Kidney epithelial cell (primary cell): ENCODE measurements around the gene FBXO47. TPM values are rescaled to one million over a fixed set of nuclear protein-coding genes. Genes with fewer than 3 reads are reported as not detected.

ENCODE experiments used
- DNase-seq: peaks from one replicate; pipeline ENCODE4 v3.0.0-alpha.2; 2010; ENCODE audit warnings: low read depth
- H3K27me3 ChIP-seq: 2 replicates; pipeline ENCODE4 v1.6.0; 2011; ENCODE audit warnings: low read length; ENCODE audit not compliant: control insufficient read depth, insufficient read depth
- H3K36me3 ChIP-seq: 2 replicates; pipeline ENCODE4 v1.5.1; 2011; ENCODE audit warnings: low read length; ENCODE audit not compliant: control insufficient read depth, insufficient read depth
- H3K4me3 ChIP-seq: 2 replicates; pipeline ENCODE4 v1.5.1; 2011; ENCODE audit warnings: low read depth, mild to moderate bottlenecking, control low read depth, low read length
- total RNA-seq: library from RNA; depleted of rRNA; stranded (reverse); fragments of >200 nt; gene quantifications from 2 replicates; pipeline ENCODE4 v1.2.3, GENCODE V29; 2015
- TF ChIP-seq, protein P1 (sequence below): IDR thresholded peaks from 2 replicates; pipeline ENCODE4 v1.5.1; 2011; ENCODE audit warnings: mild to moderate bottlenecking, moderate library complexity, low read length, control low read depth, inconsistent platforms; ENCODE audit not compliant: insufficient read depth, poor library complexity, severe bottlenecking

The FBXO47 gene, protein sequence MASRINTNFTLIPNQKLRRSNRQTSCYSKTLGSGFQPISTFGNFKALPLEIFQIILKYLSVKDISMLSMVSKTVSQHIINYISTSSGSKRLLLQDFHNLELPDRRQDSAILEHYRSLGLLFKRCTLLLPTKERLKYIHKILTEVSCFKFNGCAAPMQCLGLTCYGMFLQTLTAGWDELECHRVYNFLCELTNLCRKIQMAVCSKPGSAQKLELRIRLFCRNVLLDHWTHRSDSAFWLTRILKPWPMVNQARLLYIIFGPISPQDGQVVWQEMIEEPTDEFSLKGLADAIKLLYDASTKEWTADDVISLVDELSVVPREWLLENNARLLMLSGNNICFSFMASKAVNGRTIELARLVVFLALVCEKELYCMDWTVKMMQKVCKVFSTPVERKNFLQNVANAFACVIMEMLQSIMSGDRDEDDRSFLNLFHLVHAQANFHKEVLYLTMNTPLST
- total RNA-seq, result not detected in 2 replicates

GRCh38 chr17:38967290-38967738 is at the start of gene FBXO47:
FBXO47 (minus strand) TSS chr17:38967403; CDS start chr17:38963025, 4,378 bp downstream.
- TF ChIP-seq, protein P1, sequence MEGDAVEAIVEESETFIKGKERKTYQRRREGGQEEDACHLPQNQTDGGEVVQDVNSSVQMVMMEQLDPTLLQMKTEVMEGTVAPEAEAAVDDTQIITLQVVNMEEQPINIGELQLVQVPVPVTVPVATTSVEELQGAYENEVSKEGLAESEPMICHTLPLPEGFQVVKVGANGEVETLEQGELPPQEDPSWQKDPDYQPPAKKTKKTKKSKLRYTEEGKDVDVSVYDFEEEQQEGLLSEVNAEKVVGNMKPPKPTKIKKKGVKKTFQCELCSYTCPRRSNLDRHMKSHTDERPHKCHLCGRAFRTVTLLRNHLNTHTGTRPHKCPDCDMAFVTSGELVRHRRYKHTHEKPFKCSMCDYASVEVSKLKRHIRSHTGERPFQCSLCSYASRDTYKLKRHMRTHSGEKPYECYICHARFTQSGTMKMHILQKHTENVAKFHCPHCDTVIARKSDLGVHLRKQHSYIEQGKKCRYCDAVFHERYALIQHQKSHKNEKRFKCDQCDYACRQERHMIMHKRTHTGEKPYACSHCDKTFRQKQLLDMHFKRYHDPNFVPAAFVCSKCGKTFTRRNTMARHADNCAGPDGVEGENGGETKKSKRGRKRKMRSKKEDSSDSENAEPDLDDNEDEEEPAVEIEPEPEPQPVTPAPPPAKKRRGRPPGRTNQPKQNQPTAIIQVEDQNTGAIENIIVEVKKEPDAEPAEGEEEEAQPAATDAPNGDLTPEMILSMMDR, result peak; percentile 11
- H3K4me3 ChIP-seq, result peak within 1 kb of the TSS; percentile 28
- DNase-seq, result peak; percentile 80

GRCh38 chr17:39016193-39017153 is 49.3 kb upstream of the FBXO47 start:
- peaks cover 2% of the 10 kb centered on the region for H3K27me3 ChIP-seq
- DNase-seq, result no peak
- no peak overlapping the region for H3K4me3 ChIP-seq
- H3K36me3 ChIP-seq, result no peaks in the 10 kb centered on the region
- TF ChIP-seq, protein P1, result no peak

More at GRCh38 chr17:38967290-38967738, at the start of gene FBXO47:
- H3K36me3 ChIP-seq, result no peaks in the 10 kb centered on the region
- no peaks in the 10 kb centered on the region for H3K27me3 ChIP-seq

- TF ChIP-seq, protein P1, result no peak
- peaks cover 2% of the 10 kb centered on the region for H3K27me3 ChIP-seq
- H3K4me3 ChIP-seq, result no peak overlapping the region
- H3K36me3 ChIP-seq, result no peaks in the 10 kb centered on the region
- no peak for DNase-seq
Measured at GRCh38 chr17:39015546-39015935, 48.3 kb upstream of the FBXO47 start.

DNA sequence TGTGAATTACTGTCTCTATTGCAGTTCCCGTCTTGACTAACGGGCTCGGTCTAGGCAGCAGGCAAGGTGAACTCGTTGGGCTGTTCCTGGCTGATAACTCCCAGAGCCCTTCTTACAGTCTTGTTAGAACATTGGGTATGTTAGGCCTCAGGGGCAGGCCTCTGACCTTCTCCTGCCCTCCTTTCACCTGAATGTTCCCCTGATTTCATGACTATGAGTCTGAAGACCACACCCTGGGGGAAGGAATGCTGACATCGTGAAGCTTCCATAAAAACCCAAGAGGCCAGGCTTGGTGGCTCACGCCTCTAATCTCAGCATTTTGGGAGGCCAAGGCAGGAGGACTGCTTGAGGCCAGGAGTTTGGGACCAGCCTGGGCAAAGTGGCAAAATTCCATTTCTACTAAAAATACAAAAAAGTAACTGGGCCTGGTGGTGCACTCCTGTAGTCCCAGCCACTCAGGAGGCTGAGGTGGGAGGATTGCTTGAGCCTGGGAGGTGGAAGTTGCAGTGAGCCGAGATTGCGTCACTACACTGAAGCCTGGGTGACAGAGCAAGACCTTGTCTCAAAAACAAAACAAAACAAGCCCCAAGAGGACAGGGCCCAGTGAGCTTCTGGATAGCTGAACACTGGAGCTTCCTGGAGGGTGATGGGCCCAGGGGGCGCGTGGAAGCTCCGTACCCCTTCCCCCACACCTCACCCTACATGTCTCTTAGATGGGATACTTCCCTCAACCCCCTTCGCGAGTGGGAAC is 47.8 kb upstream of the FBXO47 start:
- Histone ChIP-seq H3K4me3 (no peak overlapping the region), H3K27me3 (peaks cover 2% of the 10 kb centered on the region), H3K36me3 (no peaks in the 10 kb centered on the region)
- TF ChIP-seq, protein P1, result no peak
- no peak for DNase-seq

DNA sequence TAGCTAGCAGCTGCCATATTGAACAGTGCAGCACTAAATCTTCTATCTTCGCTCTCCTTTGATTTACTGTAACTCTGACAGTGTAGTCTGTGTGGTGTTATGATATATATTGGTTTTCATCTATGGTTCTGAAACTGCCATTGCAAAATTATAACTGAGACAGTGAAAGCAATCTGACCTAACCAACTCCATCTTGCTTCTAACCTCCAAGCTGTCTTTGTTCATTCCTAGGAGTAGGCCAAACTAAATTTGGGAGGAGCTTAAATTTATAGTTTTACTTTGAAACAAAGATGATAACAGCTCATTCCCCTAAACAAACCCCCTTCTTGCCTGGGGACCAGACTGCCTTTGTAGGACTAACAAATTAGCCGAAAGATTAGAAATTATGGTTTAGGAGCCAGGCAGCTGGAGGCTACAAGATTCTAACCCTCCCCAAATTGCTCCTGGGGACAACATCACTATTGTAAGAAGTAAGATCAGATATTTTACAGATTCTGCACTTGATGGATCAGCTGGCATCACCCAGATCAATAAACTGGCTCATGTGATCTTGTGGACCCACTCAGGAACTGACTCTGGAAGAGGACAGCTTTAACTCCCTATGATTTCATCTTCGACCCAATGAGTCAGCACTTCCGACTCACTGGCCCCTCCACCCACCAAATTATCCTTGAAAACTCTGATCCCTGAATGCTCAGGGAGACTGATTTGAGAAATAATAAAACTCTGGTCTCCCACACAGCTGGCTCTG is 47.0 kb upstream of the FBXO47 start:
- no peak overlapping the region for H3K4me3 ChIP-seq

More for the DNA sequence above, 47.0 kb upstream of the FBXO47 start:
- TF ChIP-seq, protein P1, result no peak
- peaks cover 4% of the 10 kb centered on the region for H3K27me3 ChIP-seq
- no peak for DNase-seq
- H3K36me3 ChIP-seq, result no peaks in the 10 kb centered on the region
